Trophoblast cell (in vitro differentiated cells and primary cell): Measurements from ENCODE around the gene RPL10A.
A peak's percentile ranks its signal among the peaks of the same experiment; 100 is the strongest.

ENCODE experiments used
- DNase-seq, 2 donors: peaks; one replicate each; pipeline ENCODE4 v3.0.0-alpha.2; 2016
- H2AFZ ChIP-seq: 2 replicates; pipeline ENCODE4 v1.6.1; 2013; ENCODE audit warnings: low read length, moderate library complexity, mild to moderate bottlenecking; ENCODE audit not compliant: insufficient read depth, poor library complexity
- H2AK5ac ChIP-seq: 2 replicates; pipeline ENCODE4 v1.6.1; 2013; ENCODE audit warnings: mild to moderate bottlenecking, low read length
- H2BK120ac ChIP-seq: 2 replicates; pipeline ENCODE4 v1.6.1; 2013; ENCODE audit warnings: low read length, mild to moderate bottlenecking, moderate library complexity; ENCODE audit not compliant: insufficient read depth, poor library complexity
- H2BK12ac ChIP-seq: 2 replicates; pipeline ENCODE4 v1.6.1; 2013; ENCODE audit warnings: mild to moderate bottlenecking, low read length, moderate library complexity
- H2BK5ac ChIP-seq: 2 replicates; pipeline ENCODE4 v1.6.1; 2013; ENCODE audit warnings: low read length, low read depth, moderate library complexity, mild to moderate bottlenecking; ENCODE audit not compliant: poor library complexity
- H3K14ac ChIP-seq: 2 replicates; pipeline ENCODE4 v1.6.1; 2013; ENCODE audit warnings: mild to moderate bottlenecking, low read length
- H3K18ac ChIP-seq: 2 replicates; pipeline ENCODE4 v1.6.1; 2013; ENCODE audit warnings: mild to moderate bottlenecking, low read length
- H3K23ac ChIP-seq: 2 replicates; pipeline ENCODE4 v1.6.1; 2013; ENCODE audit warnings: low read length
- H3K27ac ChIP-seq: 2 replicates; pipeline ENCODE4 v1.5.1; 2013; ENCODE audit warnings: low read depth, mild to moderate bottlenecking, inconsistent platforms, low read length, moderate library complexity
- H3K27me3 ChIP-seq: 2 replicates; pipeline ENCODE4 v1.6.1; 2013; ENCODE audit warnings: inconsistent platforms, mild to moderate bottlenecking, low read length, moderate library complexity; ENCODE audit not compliant: insufficient read depth
- H3K36me3 ChIP-seq, 2 experiments: 1 replicate in 1 of 2; 2 replicates in 1 of 2; pipeline ENCODE4 v1.6.1; 2013; ENCODE audit warnings: low read length in 2 of 2, mild to moderate bottlenecking in 2 of 2, moderate library complexity in 1 of 2; ENCODE audit not compliant: insufficient read depth in 2 of 2, control insufficient read depth in 1 of 2
- H3K4ac ChIP-seq: 2 replicates; pipeline ENCODE4 v1.6.1; 2013; ENCODE audit warnings: low read depth, mild to moderate bottlenecking, low read length, moderate library complexity
- H3K4me1 ChIP-seq, 2 experiments: 1 replicate in 1 of 2; 2 replicates in 1 of 2; pipeline ENCODE4 v1.6.1; 2013; ENCODE audit warnings: low read length in 2 of 2, mild to moderate bottlenecking in 2 of 2, moderate library complexity in 1 of 2; ENCODE audit not compliant: insufficient read depth in 2 of 2, control insufficient read depth in 1 of 2
- H3K4me2 ChIP-seq: 2 replicates; pipeline ENCODE4 v1.6.1; 2013; ENCODE audit warnings: inconsistent platforms, mild to moderate bottlenecking, low read length, moderate library complexity
- H3K4me3 ChIP-seq: 2 replicates; pipeline ENCODE4 v1.5.1; 2013; ENCODE audit warnings: mild to moderate bottlenecking, low read depth, low read length, inconsistent platforms
- H3K79me1 ChIP-seq: one replicate; pipeline ENCODE4 v1.6.1; 2013; ENCODE audit warnings: low read length
- H3K79me2 ChIP-seq: 2 replicates; pipeline ENCODE4 v1.6.1; 2013; ENCODE audit warnings: low read length, mild to moderate bottlenecking; ENCODE audit not compliant: control insufficient read depth, insufficient read depth, poor library complexity
- H3K9ac ChIP-seq: 2 replicates; pipeline ENCODE4 v1.6.1; 2013; ENCODE audit warnings: mild to moderate bottlenecking, low read length
- H3K9me3 ChIP-seq: 2 replicates; pipeline ENCODE4 v1.6.1; 2013; ENCODE audit warnings: low read depth, mild to moderate bottlenecking, control low read depth, inconsistent platforms, low read length; ENCODE audit not compliant: insufficient read depth
- H4K12ac ChIP-seq: 2 replicates; pipeline ENCODE4 v1.6.1; 2013; ENCODE audit warnings: low read depth, mild to moderate bottlenecking, low read length, moderate library complexity
- H4K8ac ChIP-seq: 2 replicates; pipeline ENCODE4 v1.6.1; 2013; ENCODE audit warnings: low read depth, mild to moderate bottlenecking, low read length, moderate library complexity
- H4K91ac ChIP-seq: one replicate; pipeline ENCODE4 v1.6.1; 2013; ENCODE audit warnings: low read depth, mild to moderate bottlenecking, low read length, moderate library complexity
- WGBS: extraction: QIAGEN DNeasy Blood & Tissue Kit; methylation state at CpG from one replicate; pipeline ENCODE4 v1.1.7; 2013; ENCODE audit warnings: missing lambda C conversion rate; ENCODE audit not compliant: insufficient read length, insufficient coverage; ENCODE audit errors: extremely low coverage; 5-methylcytosine and 5-hydroxymethylcytosine counted together

Gene RPL10A

DNA sequence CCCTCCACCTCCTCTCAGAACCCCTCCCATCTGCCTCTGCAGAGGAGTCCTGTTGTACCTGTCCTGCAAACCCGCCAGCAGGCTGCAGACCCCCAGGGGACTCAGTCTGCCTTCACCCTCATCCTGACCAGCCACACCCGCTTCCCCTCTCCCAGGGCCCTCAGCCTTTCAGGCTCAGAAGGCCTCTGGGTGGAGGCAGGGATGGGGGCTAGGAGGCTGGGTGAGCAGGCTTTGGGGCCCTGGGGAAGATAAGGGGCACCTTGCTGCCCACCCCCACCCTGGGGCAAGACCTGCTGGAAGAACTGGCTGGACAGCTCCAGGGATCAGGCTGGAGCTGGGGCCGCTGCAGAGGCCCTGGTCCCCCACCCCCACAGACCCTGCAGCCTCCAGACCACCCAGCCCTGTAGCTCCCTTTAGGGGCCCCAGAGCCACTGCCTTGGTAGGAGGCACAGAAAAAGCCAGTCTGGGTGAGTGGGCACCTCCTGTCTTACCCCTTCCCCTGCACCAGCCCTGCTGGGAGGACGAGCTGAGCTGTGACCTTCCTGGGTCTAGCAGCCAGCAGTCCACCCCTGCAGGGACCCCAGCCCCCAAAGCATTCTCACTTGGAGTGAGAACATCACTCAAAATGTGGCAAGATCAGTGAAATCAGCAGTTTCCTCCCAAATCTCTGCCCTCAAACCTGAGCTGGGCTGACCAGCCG is 23.5 kb downstream of the RPL10A start:
- Histone ChIP-seq H2AFZ (peak overlapping the region; percentile 20), H3K18ac (peak overlapping the region; percentile 85), H3K79me2 (peaks cover 62% of the 10 kb centered on the region), H4K12ac (peak overlapping the region; percentile 1), H4K8ac (peak overlapping the region; percentile 80), H4K91ac (peak overlapping the region; percentile 98), H3K79me1 (peaks cover 80% of the 10 kb centered on the region), H3K14ac (peak overlapping the region; percentile 93), H3K4me2 (peak overlapping the region; percentile 69), H3K36me3 (peaks cover 6 to 8% of the 10 kb centered on the region in 2 experiments), H3K4ac (peak overlapping the region; percentile 90), H3K4me1 (peaks cover 64 to 75% of the 10 kb centered on the region in 2 experiments), H2AK5ac (peak overlapping the region; percentile 73), H3K27ac (peak overlapping the region; percentile 97), H3K9ac (peak overlapping the region; percentile 34), H3K27me3 (no peaks in the 10 kb centered on the region), H3K9me3 (no peaks in the 10 kb centered on the region), H3K4me3 (no peak overlapping the region), H3K23ac (no peak overlapping the region), H2BK5ac (peak overlapping the region; percentile 93), H2BK120ac (peak overlapping the region; percentile 91), H2BK12ac (peak overlapping the region; percentile 40)
- WGBS, result no CpG with 5 or more reads among the region's 5 CpGs
- DNase-seq, result peak; percentile 60 to 63

DNA sequence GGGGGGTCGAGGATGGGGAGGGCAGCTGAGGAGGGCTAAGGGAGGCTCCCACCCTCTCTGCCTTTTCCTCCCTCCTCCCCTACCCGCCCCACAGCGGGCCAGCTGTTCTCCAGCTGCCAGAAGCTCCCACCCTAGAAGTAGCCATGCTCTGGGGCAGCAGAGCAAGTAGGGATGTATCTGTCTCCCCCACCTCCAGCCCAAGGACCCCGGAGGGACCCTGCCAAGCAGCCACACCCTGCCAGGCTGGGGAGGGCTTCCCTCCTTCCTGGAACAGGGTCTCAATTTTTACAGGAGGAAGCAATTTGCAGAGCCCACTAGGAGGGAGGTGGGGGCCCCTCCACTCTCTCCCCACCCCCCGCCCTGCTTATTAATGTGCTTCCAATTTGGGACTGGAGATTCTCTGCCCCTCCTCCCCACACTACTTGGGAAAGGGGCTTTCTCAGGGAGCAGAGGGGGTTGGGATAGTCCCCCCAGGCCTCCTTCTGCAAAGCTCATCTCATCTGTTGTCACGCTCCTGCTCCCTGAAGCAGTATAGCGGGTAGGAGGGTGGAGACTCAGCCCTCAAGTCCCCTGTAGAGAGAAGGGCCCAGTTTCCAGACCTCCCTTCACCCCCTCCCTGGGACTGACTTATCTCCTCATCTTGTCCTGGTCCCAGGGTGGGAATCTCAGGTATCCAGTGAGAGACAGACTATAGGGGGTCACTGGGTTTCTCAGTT is 24.2 kb downstream of the RPL10A start:
- Histone ChIP-seq H3K27me3 (no peaks in the 10 kb centered on the region), H2BK5ac (peak overlapping the region; percentile 93), H3K79me2 (peaks cover 66% of the 10 kb centered on the region), H4K12ac (peak overlapping the region; percentile 1), H3K4me1 (peaks cover 60 to 69% of the 10 kb centered on the region in 2 experiments), H3K4ac (peak overlapping the region; percentile 23), H3K9ac (peak overlapping the region; percentile 20), H4K91ac (peak overlapping the region; percentile 98), H3K4me3 (no peak overlapping the region), H3K9me3 (no peaks in the 10 kb centered on the region), H2BK12ac (peak overlapping the region; percentile 51), H3K4me2 (peak overlapping the region; percentile 69), H3K79me1 (peaks cover 79% of the 10 kb centered on the region), H2BK120ac (peak overlapping the region; percentile 87), H3K18ac (peak overlapping the region; percentile 85), H2AK5ac (peak overlapping the region; percentile 73), H2AFZ (peak overlapping the region; percentile 4), H3K23ac (no peak overlapping the region), H3K27ac (peak overlapping the region; percentile 97), H3K36me3 (peaks cover 6 to 8% of the 10 kb centered on the region in 2 experiments), H4K8ac (peak overlapping the region; percentile 43), H3K14ac (peak overlapping the region; percentile 26)
- DNase-seq, result no peak
- WGBS, result no CpG with 5 or more reads among the region's 7 CpGs

DNA sequence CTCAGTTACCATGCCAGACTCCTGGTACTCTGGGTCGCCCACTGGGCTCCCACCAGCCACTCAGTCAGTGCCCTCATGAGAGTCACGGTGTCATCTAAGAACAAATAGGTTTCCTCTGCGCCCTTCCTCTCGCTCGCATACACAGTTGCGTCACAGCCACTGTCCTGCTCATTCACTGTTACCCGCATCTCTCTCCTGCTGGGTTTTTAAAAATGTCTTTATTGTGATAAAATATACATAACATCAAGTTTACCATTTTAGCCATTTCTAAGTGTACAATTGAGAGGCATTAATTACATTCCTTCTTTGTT is 24.7 kb downstream of the RPL10A start:
- peak overlapping the region; percentile 27 for H4K8ac ChIP-seq
- peak overlapping the region; percentile 51 for H2BK12ac ChIP-seq
- no peak overlapping the region for H2AK5ac ChIP-seq
- H3K27ac ChIP-seq, result peak overlapping the region; percentile 97
- peaks cover 57 to 63% of the 10 kb centered on the region in 2 experiments for H3K4me1 ChIP-seq
- no peak overlapping the region for H3K23ac ChIP-seq
- H3K4me2 ChIP-seq, result peak overlapping the region; percentile 69
- WGBS, result no CpG with 5 or more reads among the region's 7 CpGs
- H4K91ac ChIP-seq, result peak overlapping the region; percentile 98
- peak overlapping the region; percentile 59 for H2BK5ac ChIP-seq
- H3K9me3 ChIP-seq, result no peaks in the 10 kb centered on the region
- no peak overlapping the region for H2AFZ ChIP-seq
- peak overlapping the region; percentile 22 for H3K18ac ChIP-seq
- H3K14ac ChIP-seq, result no peak overlapping the region
- H4K12ac ChIP-seq, result no peak overlapping the region
- no peaks in the 10 kb centered on the region for H3K27me3 ChIP-seq
- peaks cover 67% of the 10 kb centered on the region for H3K79me2 ChIP-seq
- H3K4ac ChIP-seq, result peak overlapping the region; percentile 99
- H3K79me1 ChIP-seq, result peaks cover 81% of the 10 kb centered on the region
- peak overlapping the region; percentile 26 for H2BK120ac ChIP-seq
- H3K36me3 ChIP-seq, result peaks cover 6 to 8% of the 10 kb centered on the region in 2 experiments
- peak; percentile 89 to 92 for DNase-seq
- no peak overlapping the region for H3K9ac ChIP-seq
- H3K4me3 ChIP-seq, result no peak overlapping the region

DNA sequence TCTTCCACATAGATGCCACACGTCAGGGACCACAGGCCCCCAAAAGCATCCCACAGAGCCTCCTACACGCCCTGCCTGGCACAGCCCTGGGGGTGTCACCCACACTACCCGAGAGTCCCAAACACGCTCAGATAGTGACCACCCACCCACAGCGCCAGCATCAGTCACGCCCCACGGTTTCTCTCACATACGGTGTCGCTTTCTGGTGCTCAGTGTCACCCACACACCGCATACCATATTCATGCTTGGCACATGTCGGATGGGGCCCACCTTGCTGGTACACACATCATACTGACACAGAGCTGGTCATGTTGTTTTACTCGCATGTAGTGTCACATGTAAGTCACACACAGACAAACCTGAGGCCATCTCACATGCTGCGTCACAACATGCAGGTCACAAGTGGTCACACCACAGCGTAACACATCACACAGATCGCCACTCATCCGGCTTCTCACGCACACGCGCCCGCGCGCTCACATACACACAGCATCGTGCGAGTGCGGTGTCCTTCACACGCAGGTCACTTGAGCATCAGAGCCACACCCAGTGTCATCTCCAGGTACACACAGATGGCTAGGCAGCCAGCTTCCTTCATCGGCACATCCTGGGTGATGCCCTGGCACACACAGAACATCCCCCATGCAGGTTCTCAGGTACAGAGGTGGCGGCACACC is 25.2 kb downstream of the RPL10A start:
- Histone ChIP-seq H3K23ac (peak overlapping the region; percentile 6), H4K8ac (peak overlapping the region; percentile 41), H3K9ac (no peak overlapping the region), H3K36me3 (peaks cover 6 to 8% of the 10 kb centered on the region in 2 experiments), H3K9me3 (no peaks in the 10 kb centered on the region), H3K14ac (peak overlapping the region; percentile 78), H3K27ac (peak overlapping the region; percentile 97), H3K4me1 (peaks cover 55 to 62% of the 10 kb centered on the region in 2 experiments), H2AK5ac (peak overlapping the region; percentile 85), H3K79me2 (peaks cover 68% of the 10 kb centered on the region), H4K12ac (no peak overlapping the region), H3K4me2 (peak overlapping the region; percentile 69), H2BK12ac (peak overlapping the region; percentile 58), H3K18ac (peak overlapping the region; percentile 48), H3K4ac (peak overlapping the region; percentile 99), H2BK120ac (peak overlapping the region; percentile 52), H2BK5ac (peak overlapping the region; percentile 15), H2AFZ (peak overlapping the region; percentile 4), H3K27me3 (no peaks in the 10 kb centered on the region), H4K91ac (peak overlapping the region; percentile 49), H3K79me1 (peaks cover 81% of the 10 kb centered on the region), H3K4me3 (peak overlapping the region; percentile 16)
- peak; percentile 37 to 53 for DNase-seq
- no CpG with 5 or more reads among the region's 28 CpGs for WGBS
